ENCODE measurements around the gene KRT73. TPM values are rescaled to one million over a fixed set of nuclear protein-coding genes. Genes with fewer than 3 reads are reported as not detected.

Gene KRT73
- total RNA-seq, 1 donor from 2014 or later, result 0.52 TPM

GRCh38 chr12:52615208-52615868, 3.0 kb downstream of the KRT73 start:
- no peak overlapping the region for H3K4me3 ChIP-seq
- TF ChIP-seq, protein P1, sequence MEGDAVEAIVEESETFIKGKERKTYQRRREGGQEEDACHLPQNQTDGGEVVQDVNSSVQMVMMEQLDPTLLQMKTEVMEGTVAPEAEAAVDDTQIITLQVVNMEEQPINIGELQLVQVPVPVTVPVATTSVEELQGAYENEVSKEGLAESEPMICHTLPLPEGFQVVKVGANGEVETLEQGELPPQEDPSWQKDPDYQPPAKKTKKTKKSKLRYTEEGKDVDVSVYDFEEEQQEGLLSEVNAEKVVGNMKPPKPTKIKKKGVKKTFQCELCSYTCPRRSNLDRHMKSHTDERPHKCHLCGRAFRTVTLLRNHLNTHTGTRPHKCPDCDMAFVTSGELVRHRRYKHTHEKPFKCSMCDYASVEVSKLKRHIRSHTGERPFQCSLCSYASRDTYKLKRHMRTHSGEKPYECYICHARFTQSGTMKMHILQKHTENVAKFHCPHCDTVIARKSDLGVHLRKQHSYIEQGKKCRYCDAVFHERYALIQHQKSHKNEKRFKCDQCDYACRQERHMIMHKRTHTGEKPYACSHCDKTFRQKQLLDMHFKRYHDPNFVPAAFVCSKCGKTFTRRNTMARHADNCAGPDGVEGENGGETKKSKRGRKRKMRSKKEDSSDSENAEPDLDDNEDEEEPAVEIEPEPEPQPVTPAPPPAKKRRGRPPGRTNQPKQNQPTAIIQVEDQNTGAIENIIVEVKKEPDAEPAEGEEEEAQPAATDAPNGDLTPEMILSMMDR (IDR thresholded peaks at IDR 0.05), result no peak
- no peaks in the 10 kb centered on the region for H3K36me3 ChIP-seq
- H3K9me3 ChIP-seq, result no peaks in the 10 kb centered on the region
- no peak overlapping the region for H3K27ac ChIP-seq
- no peaks in the 10 kb centered on the region for H3K4me1 ChIP-seq
- peak; percentile 61 for ATAC-seq
- H3K27me3 ChIP-seq, result peaks cover 9% of the 10 kb centered on the region
- DNase-seq, result no peak
- intact Hi-C loops (cut with DNase I), result no loop called here

GRCh38 chr12:52614381-52615207, 3.8 kb downstream of the KRT73 start:
- no peak overlapping the region for H3K27ac ChIP-seq
- H3K9me3 ChIP-seq, result no peaks in the 10 kb centered on the region
- TF ChIP-seq, protein P1 (IDR thresholded peaks at IDR 0.05), result no peak
- peaks cover 15% of the 10 kb centered on the region for H3K27me3 ChIP-seq
- no peak overlapping the region for H3K4me3 ChIP-seq
- DNase-seq (peak; percentile 35), ATAC-seq (no peak)
- H3K36me3 ChIP-seq, result no peaks in the 10 kb centered on the region
- no peaks in the 10 kb centered on the region for H3K4me1 ChIP-seq
- intact Hi-C loops (cut with DNase I), result no loop called here

DNA sequence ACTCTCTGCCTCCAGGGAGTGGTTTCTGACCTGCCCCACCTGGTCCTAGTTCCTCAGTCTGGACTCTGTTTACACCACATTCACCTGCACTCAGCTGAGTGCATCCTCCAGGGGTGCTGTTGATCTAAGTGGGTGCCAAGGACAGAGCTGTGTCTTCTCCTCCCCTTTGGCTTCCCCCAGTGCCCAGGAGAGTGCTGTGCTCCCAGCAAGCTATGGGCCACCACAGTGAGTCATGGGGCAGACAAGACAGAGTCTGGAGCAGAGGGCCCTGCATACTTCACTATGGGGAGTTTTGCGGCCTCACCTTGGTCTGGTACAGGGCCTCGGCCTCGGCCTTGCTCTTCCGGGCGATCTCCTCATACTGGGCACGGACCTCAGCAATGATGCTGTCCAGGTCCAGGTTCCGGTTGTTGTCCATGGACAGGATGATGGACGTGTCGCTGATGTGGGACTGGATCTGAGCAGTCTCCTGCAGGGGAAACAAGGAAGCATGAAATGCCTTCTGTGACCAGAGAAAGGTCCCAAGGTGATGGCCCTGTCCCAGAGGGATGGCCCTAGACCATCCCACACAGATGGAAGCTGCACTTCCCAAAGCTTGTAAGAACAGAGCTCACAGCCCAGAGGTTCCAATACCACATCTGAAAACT, 4.9 kb downstream of the KRT73 start:
- H3K27me3 ChIP-seq, result peaks cover 17% of the 10 kb centered on the region
- no peaks in the 10 kb centered on the region for H3K4me1 ChIP-seq
- H3K4me3 ChIP-seq, result no peak overlapping the region
- no peaks in the 10 kb centered on the region for H3K36me3 ChIP-seq
- no peak for ATAC-seq
- H3K27ac ChIP-seq, result no peak overlapping the region
- TF ChIP-seq, protein P1 (IDR thresholded peaks at IDR 0.05), result no peak
- intact Hi-C loops (cut with DNase I), result no loop called here
- no peaks in the 10 kb centered on the region for H3K9me3 ChIP-seq
- peak; percentile 28 for DNase-seq

DNA sequence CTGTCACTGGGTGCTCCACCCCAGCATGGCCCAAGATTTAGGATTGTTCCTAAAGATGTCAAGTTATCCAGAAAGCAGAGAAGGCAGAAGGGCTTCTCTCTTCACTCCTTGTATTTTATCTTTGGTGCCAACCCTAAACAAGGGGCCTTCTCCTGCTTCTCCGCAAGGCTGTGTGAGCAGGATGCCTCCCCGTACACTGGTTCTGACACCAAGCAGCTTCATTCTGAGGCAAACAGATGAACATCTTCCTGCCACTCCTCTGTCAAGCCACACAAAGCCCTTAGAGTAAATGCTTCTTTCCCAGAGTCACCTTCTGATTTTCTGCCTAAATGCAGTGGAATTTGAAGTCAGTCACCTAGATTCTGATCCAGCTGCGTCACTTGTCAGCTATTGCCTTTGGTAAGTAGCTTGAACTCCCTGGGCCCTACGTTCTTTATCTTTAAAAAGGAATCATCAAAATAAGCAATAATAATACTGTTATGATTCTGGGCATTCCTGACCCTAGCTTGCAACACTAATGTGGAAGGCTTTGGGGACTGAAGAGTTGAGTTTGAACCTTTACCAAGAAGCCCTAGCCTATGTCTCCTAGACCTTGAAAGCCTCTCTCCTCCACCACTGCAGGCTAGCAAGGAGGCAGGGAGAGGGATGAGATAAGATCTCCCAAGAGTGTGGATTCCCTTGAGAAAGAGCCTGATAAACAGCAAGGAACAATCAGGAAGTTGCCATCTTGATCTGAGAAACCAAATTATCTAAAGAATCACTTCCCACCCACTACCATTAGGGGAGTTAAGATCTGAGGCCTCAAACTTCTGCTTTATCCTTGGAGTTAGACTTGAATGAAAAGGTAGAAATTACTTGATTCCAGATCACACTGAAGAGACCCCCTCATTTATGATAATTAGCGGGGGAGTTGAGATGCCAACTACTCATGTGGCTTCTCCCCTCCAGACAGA, 5.7 kb downstream of the KRT73 start:
- Histone ChIP-seq H3K9me3 (no peaks in the 10 kb centered on the region), H3K36me3 (no peaks in the 10 kb centered on the region), H3K27me3 (peaks cover 17% of the 10 kb centered on the region), H3K4me3 (no peak overlapping the region), H3K27ac (no peak overlapping the region), H3K4me1 (no peaks in the 10 kb centered on the region)
- intact Hi-C loops (cut with DNase I), result no loop called here
- TF ChIP-seq, protein P1 (IDR thresholded peaks at IDR 0.05), result no peak
- DNase-seq (no peak), ATAC-seq (no peak)

GRCh38 chr12:52611080-52611468, 7.3 kb downstream of the KRT73 start:
- H3K9me3 ChIP-seq, result no peaks in the 10 kb centered on the region
- TF ChIP-seq, protein P1 (IDR thresholded peaks at IDR 0.05), result no peak
- no peak overlapping the region for H3K27ac ChIP-seq
- no peak for ATAC-seq
- H3K4me1 ChIP-seq, result no peaks in the 10 kb centered on the region
- no peaks in the 10 kb centered on the region for H3K36me3 ChIP-seq
- H3K27me3 ChIP-seq, result peaks cover 17% of the 10 kb centered on the region
- no peak overlapping the region for H3K4me3 ChIP-seq
- intact Hi-C loops (cut with DNase I), result no loop called here
- peak; percentile 21 for DNase-seq

Data from upper lobe of right lung (tissue), 1 donor.